HUES64 (cell line): ENCODE data around the gene MYMX.
"Not testable (repeated sequence)": the region's sequence is repeated elsewhere in the genome, so short reads cannot be mapped to it uniquely, and the experiment has no call there.

Experiments
- H3K27ac ChIP-seq: 2 replicates; pipeline ENCODE4 v1.7.0; 2013; ENCODE audit warnings: low read depth, low read length, inconsistent platforms
- H3K27me3 ChIP-seq: 2 replicates; pipeline ENCODE4 v1.6.1; 2013; ENCODE audit warnings: mild to moderate bottlenecking, low read length; ENCODE audit not compliant: insufficient read depth
- H3K36me3 ChIP-seq: 2 replicates; pipeline ENCODE4 v1.6.1; 2013; ENCODE audit warnings: mild to moderate bottlenecking, low read length; ENCODE audit not compliant: insufficient read depth
- H3K4me1 ChIP-seq: 2 replicates; pipeline ENCODE4 v1.6.1; 2013; ENCODE audit warnings: mild to moderate bottlenecking, low read length, moderate library complexity; ENCODE audit not compliant: insufficient read depth
- H3K4me3 ChIP-seq: 2 replicates; pipeline ENCODE4 v1.5.1; 2013; ENCODE audit warnings: mild to moderate bottlenecking, low read length, moderate library complexity
- H3K9ac ChIP-seq: 2 replicates; pipeline ENCODE4 v1.6.1; 2013; ENCODE audit warnings: mild to moderate bottlenecking, low read depth, low read length
- H3K9me3 ChIP-seq: 2 replicates; pipeline ENCODE4 v1.6.1; 2013; ENCODE audit warnings: low read depth, low read length; ENCODE audit not compliant: insufficient read depth
- WGBS: fragments of 150-250, 120-280 bp; methylation state at CpG from one replicate; pipeline ENCODE4 v1.1.7; 2013; ENCODE audit warnings: missing lambda C conversion rate; 5-methylcytosine and 5-hydroxymethylcytosine counted together

The MYMX gene

GRCh38 chr6:44178424-44179071 lies 38.2 kb upstream of the MYMX start:
- no peaks in the 10 kb centered on the region for H3K9me3 ChIP-seq
- H3K27ac ChIP-seq: no peak overlapping the region
- no peaks in the 10 kb centered on the region for H3K4me1 ChIP-seq
- H3K27me3 ChIP-seq: no peaks in the 10 kb centered on the region
- WGBS: 92% methylated on average over 9 of the region's 9 CpGs
- no peaks in the 10 kb centered on the region for H3K36me3 ChIP-seq
- H3K9ac ChIP-seq: no peak overlapping the region
- no peak overlapping the region for H3K4me3 ChIP-seq

GRCh38 chr6:44179072-44179536 lies 37.6 kb upstream of the MYMX start:
- Histone ChIP-seq H3K27ac (no peak overlapping the region), H3K4me1 (0 out of 2 replicates have a peak, but pooled peaks cover under 1% of the 10 kb centered on the region), H3K9ac (no peak overlapping the region), H3K27me3 (no peaks in the 10 kb centered on the region), H3K9me3 (no peaks in the 10 kb centered on the region), H3K4me3 (no peak overlapping the region), H3K36me3 (no peaks in the 10 kb centered on the region)
- 83% methylated on average over 4 of the region's 4 CpGs for WGBS

GRCh38 chr6:44179648-44180047 lies 37.1 kb upstream of the MYMX start:
- H3K4me3 ChIP-seq: no peak overlapping the region
- no peaks in the 10 kb centered on the region for H3K9me3 ChIP-seq
- no peak overlapping the region for H3K9ac ChIP-seq
- H3K27me3 ChIP-seq: no peaks in the 10 kb centered on the region
- H3K36me3 ChIP-seq: no peaks in the 10 kb centered on the region
- H3K4me1 ChIP-seq: 0 out of 2 replicates have a peak, but pooled peaks cover 2% of the 10 kb centered on the region
- H3K27ac ChIP-seq: no peak overlapping the region
- 91% methylated on average over 7 of the region's 7 CpGs for WGBS

- H3K4me3 ChIP-seq: no peak overlapping the region
- H3K27me3 ChIP-seq: no peaks in the 10 kb centered on the region
- no peak overlapping the region for H3K27ac ChIP-seq
- H3K36me3 ChIP-seq: no peaks in the 10 kb centered on the region
- H3K4me1 ChIP-seq: 0 out of 2 replicates have a peak, but pooled peaks cover 2% of the 10 kb centered on the region
- WGBS: 92% methylated on average over 4 of the region's 4 CpGs
- no peak overlapping the region for H3K9ac ChIP-seq
- H3K9me3 ChIP-seq: no peaks in the 10 kb centered on the region
Observed at GRCh38 chr6:44180406-44180805, 36.3 kb upstream of the MYMX start.

- no peaks in the 10 kb centered on the region for H3K27me3 ChIP-seq
- 87% methylated on average over 4 of the region's 4 CpGs for WGBS
- no peak overlapping the region for H3K9ac ChIP-seq
- peaks cover 4% of the 10 kb centered on the region for H3K4me1 ChIP-seq
- no peak overlapping the region for H3K27ac ChIP-seq
- H3K36me3 ChIP-seq: no peaks in the 10 kb centered on the region
- H3K4me3 ChIP-seq: no peak overlapping the region
- H3K9me3 ChIP-seq: no peaks in the 10 kb centered on the region
Observed at GRCh38 chr6:44180886-44181285, 35.8 kb upstream of the MYMX start.

- not testable (repeated sequence) for H3K4me3 ChIP-seq, H3K27ac ChIP-seq, H3K27me3 ChIP-seq, H3K4me1 ChIP-seq, H3K9ac ChIP-seq, H3K9me3 ChIP-seq, H3K36me3 ChIP-seq
Observed at GRCh38 chr6:44181784-44182183, 34.9 kb upstream of the MYMX start.

GRCh38 chr6:44182911-44183390 lies 33.8 kb upstream of the MYMX start:
- Histone ChIP-seq H3K4me3 (no peak overlapping the region), H3K4me1 (peaks cover 10% of the 10 kb centered on the region), H3K9ac (no peak overlapping the region), H3K9me3 (no peaks in the 10 kb centered on the region), H3K27me3 (no peaks in the 10 kb centered on the region), H3K36me3 (no peaks in the 10 kb centered on the region), H3K27ac (no peak overlapping the region)
- WGBS: 95% methylated on average over 4 of the region's 4 CpGs

- peaks cover 10% of the 10 kb centered on the region for H3K4me1 ChIP-seq
- no peaks in the 10 kb centered on the region for H3K36me3 ChIP-seq
- no peak overlapping the region for H3K4me3 ChIP-seq
- WGBS: 70% methylated on average over 9 of the region's 9 CpGs
- H3K27me3 ChIP-seq: no peaks in the 10 kb centered on the region
- no peak overlapping the region for H3K9ac ChIP-seq
- no peaks in the 10 kb centered on the region for H3K9me3 ChIP-seq
- no peak overlapping the region for H3K27ac ChIP-seq
Observed at GRCh38 chr6:44183783-44184182, 32.9 kb upstream of the MYMX start.

GRCh38 chr6:44185356-44185755 lies 31.4 kb upstream of the MYMX start:
- 81% methylated on average over 7 of the region's 7 CpGs for WGBS
- H3K9ac ChIP-seq, H3K27me3 ChIP-seq, H3K4me3 ChIP-seq, H3K4me1 ChIP-seq, H3K36me3 ChIP-seq, H3K9me3 ChIP-seq, H3K27ac ChIP-seq: not testable (repeated sequence)

GRCh38 chr6:44185953-44186634 lies 30.6 kb upstream of the MYMX start:
- Histone ChIP-seq H3K4me1 (peaks cover 10% of the 10 kb centered on the region), H3K4me3 (no peak overlapping the region), H3K27ac (no peak overlapping the region), H3K36me3 (no peaks in the 10 kb centered on the region), H3K9me3 (no peaks in the 10 kb centered on the region), H3K27me3 (no peaks in the 10 kb centered on the region), H3K9ac (peak overlapping the region; percentile 49; the same call in 1 of the 2 replicates)
- 48% methylated on average over 9 of the region's 9 CpGs for WGBS

GRCh38 chr6:44186635-44187025 lies 30.1 kb upstream of the MYMX start:
- Histone ChIP-seq H3K4me1 (peaks cover 10% of the 10 kb centered on the region), H3K27ac (no peak overlapping the region), H3K4me3 (no peak overlapping the region), H3K9me3 (no peaks in the 10 kb centered on the region), H3K27me3 (no peaks in the 10 kb centered on the region), H3K9ac (no peak overlapping the region), H3K36me3 (no peaks in the 10 kb centered on the region)
- 89% methylated on average over 6 of the region's 7 CpGs for WGBS
